ENCODE data around the gene MIR17HG.
A peak's percentile ranks its signal among the peaks of the same experiment; 100 is the strongest.
"Not testable (repeated sequence)": the region's sequence is repeated elsewhere in the genome, so short reads cannot be mapped to it uniquely, and the experiment has no call there.

MIR17HG gene

DNA sequence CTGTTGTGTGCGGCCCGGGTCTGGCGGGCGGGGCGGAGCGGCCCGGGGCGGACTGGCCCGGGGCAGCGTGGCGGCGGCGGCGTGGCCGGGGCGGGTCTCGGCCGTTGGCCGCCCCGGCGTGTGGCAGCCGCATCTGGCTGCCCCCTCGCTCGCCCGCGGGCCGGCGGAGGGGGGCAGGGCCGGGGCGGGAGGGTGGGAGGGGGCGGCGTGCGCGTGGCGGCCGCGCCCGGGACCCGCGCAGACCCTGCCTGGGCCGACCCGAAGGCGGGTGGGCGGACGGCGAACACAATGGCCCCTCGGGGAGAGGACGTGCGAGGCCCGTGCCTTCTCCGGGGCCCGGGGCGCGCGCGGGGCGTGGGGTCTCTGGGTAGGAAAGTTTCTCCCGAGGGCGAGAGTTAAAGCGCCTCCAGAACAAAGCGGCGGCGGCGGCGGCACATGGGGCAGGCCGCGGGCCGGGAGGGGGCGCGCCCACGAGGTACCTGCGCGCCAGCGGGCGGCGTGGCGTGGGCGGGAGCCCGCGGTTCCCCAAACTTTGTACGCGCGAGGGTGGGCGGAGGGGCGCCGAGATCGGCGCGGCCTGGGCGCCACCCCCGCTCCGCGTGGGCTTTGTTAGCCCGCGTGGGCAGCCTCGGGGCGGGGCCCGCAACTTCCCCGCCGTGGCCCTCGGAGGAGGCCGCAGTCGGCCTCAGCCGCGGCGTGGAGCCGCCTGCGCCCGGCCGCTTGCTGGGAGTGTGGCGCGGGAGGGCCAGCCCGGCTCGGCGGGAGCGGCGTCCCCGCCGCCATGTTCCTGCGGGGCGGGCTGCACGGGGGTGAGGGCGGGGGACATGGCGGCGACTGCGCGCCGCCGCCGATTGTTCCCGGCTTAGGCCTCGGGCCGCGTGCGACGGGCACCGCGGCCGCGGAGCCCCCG, 764 bp downstream of the MIR17HG start:
- no peak for DNase-seq (ENCODE audit: low spot score)

GRCh38 chr13:91348906-91349435, 1.5 kb downstream of the MIR17HG start:
- peak; percentile 35 for DNase-seq (ENCODE audit: low spot score)

DNA sequence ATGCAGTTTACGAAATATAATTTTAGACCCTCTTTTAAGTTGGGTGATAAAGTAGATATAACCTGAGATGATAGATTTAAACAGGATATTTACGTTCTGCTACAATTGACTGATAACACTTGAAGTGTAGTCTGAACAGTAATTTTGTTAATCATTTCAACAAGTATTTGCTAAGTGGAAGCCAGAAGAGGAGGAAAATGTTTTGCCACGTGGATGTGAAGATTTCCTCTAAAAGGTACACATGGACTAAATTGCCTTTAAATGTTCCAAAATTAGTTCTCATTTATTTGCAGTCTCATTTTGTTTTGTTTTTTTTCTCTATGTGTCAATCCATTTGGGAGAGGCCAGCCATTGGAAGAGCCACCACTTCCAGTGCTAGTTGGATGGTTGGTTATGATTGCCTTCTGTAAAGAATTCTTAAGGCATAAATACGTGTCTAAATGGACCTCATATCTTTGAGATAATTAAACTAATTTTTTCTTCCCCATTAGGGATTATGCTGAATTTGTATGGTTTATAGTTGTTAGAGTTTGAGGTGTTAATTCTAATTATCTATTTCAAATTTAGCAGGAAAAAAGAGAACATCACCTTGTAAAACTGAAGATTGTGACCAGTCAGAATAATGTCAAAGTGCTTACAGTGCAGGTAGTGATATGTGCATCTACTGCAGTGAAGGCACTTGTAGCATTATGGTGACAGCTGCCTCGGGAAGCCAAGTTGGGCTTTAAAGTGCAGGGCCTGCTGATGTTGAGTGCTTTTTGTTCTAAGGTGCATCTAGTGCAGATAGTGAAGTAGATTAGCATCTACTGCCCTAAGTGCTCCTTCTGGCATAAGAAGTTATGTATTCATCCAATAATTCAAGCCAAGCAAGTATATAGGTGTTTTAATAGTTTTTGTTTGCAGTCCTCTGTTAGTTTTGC, 2.8 kb downstream of the MIR17HG start:
- DNase-seq (ENCODE audit: low spot score) = no peak

- no peak for DNase-seq (ENCODE audit: low spot score)
Observed at GRCh38 chr13:91351123-91351522, 3.6 kb downstream of the MIR17HG start.

DNA sequence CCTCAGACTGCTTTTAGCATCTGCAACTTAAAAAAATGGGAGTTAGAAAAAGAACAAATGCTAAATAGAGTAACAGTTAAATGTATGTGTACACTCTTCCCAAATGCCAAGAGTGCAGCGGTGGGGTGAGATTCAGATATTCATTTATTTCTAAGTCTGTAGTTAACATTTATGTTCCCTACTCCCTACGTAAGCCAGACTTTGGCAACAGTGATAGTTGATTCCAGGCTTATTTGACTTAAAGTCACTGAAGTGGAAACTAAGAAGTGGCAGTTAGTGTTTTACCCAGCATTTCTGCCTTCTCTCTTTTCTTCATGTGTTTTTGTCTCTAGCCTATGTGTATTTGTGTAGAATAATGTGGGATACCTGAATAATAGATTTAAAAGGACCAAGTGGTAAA, 4.5 kb downstream of the MIR17HG start:
- DNase-seq (ENCODE audit: low spot score) = no peak

DNA sequence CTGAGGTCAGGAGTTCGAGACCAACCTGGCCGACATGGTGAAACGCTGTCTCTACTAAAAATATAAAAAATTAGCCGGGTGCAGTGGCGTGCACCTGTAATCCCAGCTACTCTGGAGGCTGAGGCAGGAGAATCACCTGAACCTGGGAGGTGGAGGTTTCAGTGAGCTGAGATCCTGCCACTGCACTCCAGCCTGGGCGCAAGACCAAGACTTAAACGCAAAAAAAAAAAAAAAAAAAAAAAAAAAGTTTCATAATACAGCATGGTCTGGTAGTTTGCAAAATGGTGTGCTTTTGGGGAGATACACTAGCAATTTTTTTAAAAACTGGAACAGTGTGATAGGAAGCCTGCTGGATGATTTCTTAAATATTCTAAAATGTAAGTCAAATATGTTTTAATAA, 5.4 kb downstream of the MIR17HG start:
- DNase-seq (ENCODE audit: low spot score) = not testable (repeated sequence)

DNA sequence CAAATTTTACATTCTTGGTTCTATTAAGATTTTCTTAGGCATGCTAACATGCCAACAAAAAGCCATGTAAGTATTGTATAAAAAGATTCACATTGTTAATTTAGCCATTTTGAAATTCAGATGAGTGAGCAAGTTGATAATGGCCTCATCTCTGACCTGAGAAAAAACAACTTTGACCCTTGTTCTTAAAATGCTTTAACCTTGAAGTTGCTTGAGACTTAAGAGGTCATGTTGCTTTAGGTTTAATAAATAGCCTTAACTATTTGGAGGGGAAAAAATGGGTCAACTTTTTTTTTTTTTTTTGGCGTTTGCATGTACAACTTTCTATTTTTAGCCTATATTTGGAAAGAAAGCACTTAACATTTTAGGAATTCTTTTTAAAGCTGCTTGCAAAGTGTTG, 6.0 kb downstream of the MIR17HG start:
- DNase-seq (ENCODE audit: low spot score) = no peak

DNA sequence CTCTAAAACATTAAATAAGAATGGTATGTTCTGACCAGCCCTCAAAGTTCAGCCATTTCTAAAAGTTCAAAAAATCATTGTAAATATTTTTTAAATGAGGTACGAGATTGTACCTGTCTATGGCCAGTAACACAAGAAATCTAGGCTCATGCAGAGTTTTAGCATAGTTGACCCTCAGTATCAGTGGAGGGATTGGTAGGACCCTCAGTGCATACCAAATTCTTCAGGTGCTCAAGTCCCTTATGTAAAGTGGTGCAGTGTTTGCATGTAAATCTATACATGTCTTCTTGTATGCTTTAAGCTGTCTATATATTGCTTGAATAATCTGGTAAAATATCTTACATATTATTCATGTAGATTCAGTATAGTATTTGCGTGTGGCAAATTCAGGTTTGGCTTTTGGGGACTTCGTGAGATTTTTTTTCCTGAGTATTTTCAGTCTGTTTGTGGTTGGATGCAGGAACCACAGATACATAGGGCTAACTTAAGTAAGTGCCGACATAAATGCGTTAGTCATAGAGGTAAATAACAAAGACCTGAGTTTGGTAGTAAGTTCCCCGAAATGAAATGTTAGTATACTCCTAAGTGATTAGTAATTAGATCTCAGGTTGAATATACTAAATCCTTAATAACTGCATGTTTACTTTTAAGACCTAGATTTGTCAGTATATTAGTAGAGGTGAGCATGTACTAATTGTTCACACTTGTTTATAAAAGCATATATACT, 7.8 kb downstream of the MIR17HG start:
- no peak for DNase-seq (ENCODE audit: low spot score)

- DNase-seq (ENCODE audit: low spot score) = no peak
Observed at GRCh38 chr13:91355826-91356710, 8.6 kb downstream of the MIR17HG start.

DNA sequence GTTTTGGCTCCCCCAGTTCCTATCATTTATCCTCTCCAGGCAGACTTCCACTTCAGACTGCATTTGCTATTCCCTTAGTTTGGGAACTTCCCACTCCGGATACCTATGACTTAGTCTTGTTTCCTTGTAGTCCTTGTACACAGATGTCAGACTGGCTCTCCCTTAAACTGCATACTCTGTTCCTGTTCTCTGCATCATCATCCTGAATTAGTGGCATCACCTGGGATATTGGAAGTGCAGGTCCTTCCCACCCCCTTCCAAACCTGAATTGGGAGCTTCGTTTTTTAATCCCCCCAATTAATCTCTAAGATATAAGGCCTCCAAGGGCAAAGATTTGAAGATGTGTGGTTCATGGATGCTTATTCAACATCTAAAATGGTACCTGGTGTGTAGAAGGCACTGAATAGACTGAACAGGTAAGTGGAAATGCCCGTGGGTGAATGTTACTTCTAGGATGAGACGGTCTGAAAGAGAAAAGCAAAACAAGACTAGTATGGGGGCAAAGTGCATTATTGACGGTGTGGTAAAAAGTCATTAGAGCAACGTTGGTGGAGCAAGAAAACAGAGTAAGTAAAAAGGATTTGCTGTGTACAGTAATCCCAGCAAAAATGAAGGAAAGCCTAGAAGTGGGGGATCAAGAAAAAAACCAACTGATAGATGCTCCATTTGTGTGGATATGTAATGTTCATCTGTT, 9.6 kb downstream of the MIR17HG start:
- no peak for DNase-seq (ENCODE audit: low spot score)

DNA sequence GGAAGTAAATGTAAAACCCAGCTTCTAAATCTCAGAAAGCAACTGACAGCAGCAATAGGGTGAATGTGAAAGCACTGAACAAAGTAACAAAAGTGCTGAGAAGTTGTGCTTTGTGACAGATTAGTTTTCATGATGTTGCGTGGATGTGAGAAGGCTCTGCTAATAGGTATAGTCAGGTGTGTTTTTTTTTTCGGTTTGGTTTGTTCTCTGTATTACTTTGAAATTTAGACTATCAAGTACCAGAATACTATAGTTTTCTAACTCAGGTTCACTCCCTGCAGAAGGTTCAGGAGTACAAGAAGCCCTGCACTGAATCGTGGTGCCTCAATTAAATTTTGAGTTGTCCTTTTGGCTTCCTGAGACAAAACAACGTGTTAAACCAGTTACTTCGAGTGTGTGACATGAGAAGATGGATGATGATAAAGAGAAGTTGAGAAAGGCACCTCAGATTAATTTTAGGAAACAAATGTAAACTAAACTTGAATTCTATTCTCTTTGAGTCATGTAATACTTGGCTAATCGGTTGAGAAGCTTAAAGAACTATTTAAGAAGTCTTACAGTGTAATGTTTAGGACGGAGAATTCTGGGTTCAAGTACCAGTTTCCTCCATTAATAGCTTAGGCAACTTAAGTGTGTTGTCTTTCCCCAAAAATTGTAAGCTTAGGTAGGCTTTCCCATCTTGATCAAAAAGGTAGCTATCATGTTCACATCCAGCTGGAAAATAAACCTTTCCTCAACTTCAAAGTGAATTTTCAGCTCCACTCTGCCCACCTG, 10.3 kb downstream of the MIR17HG start:
- DNase-seq (ENCODE audit: low spot score) = no peak

GRCh38 chr13:91358387-91358782, 10.9 kb downstream of the MIR17HG start:
- DNase-seq (ENCODE audit: low spot score) = no peak

GRCh38 chr13:91359111-91359510, 11.6 kb downstream of the MIR17HG start:
- no peak for DNase-seq (ENCODE audit: low spot score)

GRCh38 chr13:91359631-91360030, 12.1 kb downstream of the MIR17HG start:
- no peak for DNase-seq (ENCODE audit: low spot score)

- no peak for DNase-seq (ENCODE audit: low spot score)
Observed at GRCh38 chr13:91360246-91360751, 12.8 kb downstream of the MIR17HG start.

DNA sequence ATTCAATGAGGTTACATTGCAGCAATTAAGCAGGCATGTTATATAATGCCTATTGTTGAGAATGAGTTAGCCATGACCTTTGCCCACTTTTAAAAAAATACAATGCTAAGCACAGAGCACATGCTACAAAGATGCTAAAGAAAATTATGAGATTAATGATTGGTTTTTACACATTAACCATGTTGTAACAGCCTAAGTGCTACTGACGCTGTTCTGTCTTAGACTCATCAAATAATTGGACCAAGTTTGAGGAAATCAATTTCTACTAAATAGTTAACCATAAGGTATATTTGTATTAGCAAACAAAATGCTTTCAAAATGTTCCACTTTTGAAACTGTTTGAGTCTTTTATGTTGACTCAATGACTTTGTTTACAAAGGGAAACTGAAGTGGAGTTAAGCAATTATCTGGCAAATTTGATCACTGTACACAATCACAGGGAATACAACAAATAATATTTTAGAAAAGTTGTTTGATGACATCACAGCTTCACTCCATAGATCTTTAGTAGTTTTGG, 14.3 kb downstream of the MIR17HG start:
- DNase-seq (ENCODE audit: low spot score) = no peak

DNA sequence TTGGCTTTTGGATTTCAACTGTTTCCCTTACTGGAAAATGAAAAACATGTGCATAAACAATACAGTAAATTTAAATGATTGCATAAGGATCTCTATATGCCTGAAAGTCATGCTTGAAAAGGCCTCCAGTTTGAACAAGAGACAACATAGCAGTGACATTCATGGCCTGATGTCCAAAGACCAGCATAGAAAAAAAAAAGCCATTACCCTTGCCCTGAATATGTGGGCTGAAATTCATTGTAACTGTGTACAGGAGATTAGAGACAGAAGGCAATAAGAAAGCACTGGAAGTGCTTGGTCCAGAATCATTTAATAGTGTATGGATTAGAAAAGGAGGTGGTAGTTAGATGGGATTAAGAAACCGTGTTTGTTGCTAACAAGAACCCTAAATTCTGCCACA, 15.4 kb downstream of the MIR17HG start:
- no peak for DNase-seq (ENCODE audit: low spot score)

- no peak for DNase-seq (ENCODE audit: low spot score)
Observed at GRCh38 chr13:91368101-91368500, 20.6 kb downstream of the MIR17HG start.
